Activated CD4-positive, alpha-beta T cell treated with anti-CD3 and anti-CD28 coated beads, Interleukin-2, amount 10 ng/mL, durations not matched to agents 7 days and 5 days (primary cell): ENCODE results near the gene ACOXL. TPM values are rescaled to one million over a fixed set of nuclear protein-coding genes. Genes with fewer than 3 reads are reported as not detected.

Experiments used
- CTCF ChIA-PET: fragments of 350-600 bp; sonication (Branson Sonifier 250); formaldehyde crosslinking; loops from one replicate; lab custom pipeline; 2021; ENCODE audit warnings: antibody characterized with exemption; lab: Charles Lee
- POLR2A ChIA-PET: fragments of 350-600 bp; sonication (Branson Sonifier 250); formaldehyde crosslinking; loops from one replicate; lab custom pipeline; 2021; ENCODE audit warnings: antibody characterized with exemption; lab: Charles Lee
- DNase-seq: peaks from one replicate; pipeline ENCODE4 v3.0.0-alpha.2; 2020
- H3K27ac Mint-ChIP-seq: one replicate; pipeline ENCODE4 v1.8.0; 2021; ENCODE audit warnings: mild to moderate bottlenecking, moderate library complexity, mixed read lengths
- H3K27me3 Mint-ChIP-seq: one replicate; pipeline ENCODE4 v1.8.0; 2021; ENCODE audit warnings: mixed read lengths
- H3K36me3 Mint-ChIP-seq: one replicate; pipeline ENCODE4 v1.8.0; 2021; ENCODE audit warnings: low read depth, mixed read lengths
- H3K4me1 Mint-ChIP-seq: one replicate; pipeline ENCODE4 v1.8.0; 2021; ENCODE audit warnings: mixed read lengths
- H3K4me3 Mint-ChIP-seq: one replicate; pipeline ENCODE4 v1.8.0; 2021; ENCODE audit warnings: mild to moderate bottlenecking, moderate library complexity, mixed read lengths
- H3K9me3 Mint-ChIP-seq: one replicate; pipeline ENCODE4 v1.8.0; 2021; ENCODE audit warnings: mixed read lengths
- total RNA-seq, 2 experiments: library from RNA; stranded (reverse); gene quantifications; one replicate each; pipeline ENCODE4 v1.2.3, GENCODE V29; 2021

Gene ACOXL
- total RNA-seq, 2 experiments from 2014 or later: 0.15 TPM; not detected in 1

DNA sequence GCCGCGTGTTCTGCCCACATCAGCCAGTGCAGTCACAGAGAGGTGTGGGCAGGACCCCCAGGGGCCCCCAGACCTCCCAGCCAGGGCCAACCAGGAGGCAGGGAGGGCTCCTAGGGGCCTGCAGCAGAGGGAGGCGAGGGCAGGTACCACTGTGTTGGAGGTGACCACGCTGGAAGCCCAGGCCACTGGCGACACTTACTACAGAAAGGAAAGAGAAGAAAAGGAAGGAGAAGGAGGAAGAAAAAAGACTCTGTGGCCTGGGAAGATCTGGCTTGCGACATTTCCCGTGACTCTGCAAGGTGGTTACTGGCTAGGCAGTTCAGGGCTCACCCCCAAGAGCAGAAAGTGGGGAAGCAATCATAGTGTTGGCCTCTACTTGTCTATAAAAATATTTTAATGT lies 290.3 kb downstream of the ACOXL start:
- no peaks in the 10 kb centered on the region for H3K9me3 Mint-ChIP-seq

DNA sequence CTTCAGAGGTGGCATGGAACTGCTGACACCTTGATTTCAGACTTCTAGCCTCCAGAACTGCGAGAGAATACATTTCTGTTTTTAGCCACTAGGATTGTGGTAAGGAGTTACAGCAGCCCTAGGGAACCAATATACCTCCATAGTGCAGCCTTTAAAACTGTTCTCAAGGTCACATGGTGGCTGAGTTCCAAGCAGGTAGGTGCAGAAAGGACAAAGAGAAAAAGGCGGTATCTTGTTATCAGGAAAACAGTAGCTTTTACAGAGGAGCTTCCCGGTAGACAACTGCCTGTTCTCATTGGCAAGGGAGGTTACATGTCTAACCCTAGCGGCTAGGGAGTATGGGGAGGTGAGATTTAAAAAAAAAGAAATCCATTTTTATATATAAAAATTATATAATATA lies 292.1 kb downstream of the ACOXL start:
- no peaks in the 10 kb centered on the region for H3K4me1 Mint-ChIP-seq
- no peaks in the 10 kb centered on the region for H3K36me3 Mint-ChIP-seq
- CTCF ChIA-PET: no interaction called here
- no peak overlapping the region for H3K4me3 Mint-ChIP-seq
- no peak for DNase-seq
- peaks cover 23% of the 10 kb centered on the region for H3K27me3 Mint-ChIP-seq
- H3K27ac Mint-ChIP-seq: no peak overlapping the region
- H3K9me3 Mint-ChIP-seq: peaks cover 2% of the 10 kb centered on the region
- POLR2A ChIA-PET: no interaction called here

More for the DNA sequence above, 290.3 kb downstream of the ACOXL start:
- H3K27me3 Mint-ChIP-seq: peaks cover 23% of the 10 kb centered on the region
- ChIA-PET CTCF (no interaction called here), POLR2A (no interaction called here)
- no peak overlapping the region for H3K4me3 Mint-ChIP-seq
- H3K36me3 Mint-ChIP-seq: no peaks in the 10 kb centered on the region
- H3K27ac Mint-ChIP-seq: no peak overlapping the region
- no peaks in the 10 kb centered on the region for H3K4me1 Mint-ChIP-seq
- DNase-seq: no peak

DNA sequence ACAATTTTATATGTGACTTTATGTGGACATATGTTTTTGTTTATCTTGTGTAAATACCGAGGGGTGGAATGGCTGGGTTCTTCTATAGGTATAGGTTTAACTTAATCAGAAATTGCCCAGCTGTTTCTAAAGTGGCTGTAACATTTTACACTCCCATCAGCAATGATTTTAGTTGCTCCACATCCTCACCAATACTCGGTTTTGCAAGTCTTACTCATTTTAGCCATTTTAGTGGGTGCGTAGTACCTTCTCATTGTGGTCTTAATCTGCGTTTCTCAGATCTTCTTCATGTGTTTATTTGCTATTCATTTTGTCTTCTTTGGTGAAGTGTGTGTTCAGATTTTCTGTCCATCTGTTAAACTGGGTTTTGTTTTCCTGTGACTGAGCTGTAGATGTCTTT lies 292.9 kb downstream of the ACOXL start:
- Mint-ChIP-seq H3K9me3 (peaks cover 2% of the 10 kb centered on the region), H3K27ac (no peak overlapping the region), H3K4me3 (no peak overlapping the region), H3K36me3 (no peaks in the 10 kb centered on the region), H3K27me3 (peaks cover 24% of the 10 kb centered on the region), H3K4me1 (no peaks in the 10 kb centered on the region)
- ChIA-PET POLR2A (no interaction called here), CTCF (no interaction called here)
- DNase-seq: no peak

DNA sequence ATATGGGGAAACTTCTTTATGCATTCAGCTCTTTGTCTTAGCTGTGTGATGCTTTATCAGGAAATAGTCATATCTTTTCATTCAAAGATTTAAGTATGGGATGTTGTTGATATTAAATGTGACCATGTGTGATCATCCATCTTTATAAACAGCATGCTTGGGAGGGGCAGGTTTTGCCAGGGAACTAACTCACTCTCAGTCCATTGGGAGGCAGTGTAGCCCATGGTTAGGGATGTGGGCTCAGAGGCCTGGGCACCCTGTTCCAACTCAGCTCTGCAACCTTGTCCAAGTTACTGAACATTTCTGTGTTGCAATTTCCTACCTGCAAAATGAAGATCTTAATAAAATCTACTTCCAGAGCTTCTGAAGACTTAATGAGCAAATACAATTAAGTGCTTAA lies 296.3 kb downstream of the ACOXL start:
- H3K27me3 Mint-ChIP-seq: peaks cover 32% of the 10 kb centered on the region
- no peak for DNase-seq
- CTCF ChIA-PET: no interaction called here
- H3K36me3 Mint-ChIP-seq: no peaks in the 10 kb centered on the region
- no peaks in the 10 kb centered on the region for H3K4me1 Mint-ChIP-seq
- no peak overlapping the region for H3K4me3 Mint-ChIP-seq
- no peak overlapping the region for H3K27ac Mint-ChIP-seq
- peaks cover 2% of the 10 kb centered on the region for H3K9me3 Mint-ChIP-seq
- POLR2A ChIA-PET: no interaction called here

DNA sequence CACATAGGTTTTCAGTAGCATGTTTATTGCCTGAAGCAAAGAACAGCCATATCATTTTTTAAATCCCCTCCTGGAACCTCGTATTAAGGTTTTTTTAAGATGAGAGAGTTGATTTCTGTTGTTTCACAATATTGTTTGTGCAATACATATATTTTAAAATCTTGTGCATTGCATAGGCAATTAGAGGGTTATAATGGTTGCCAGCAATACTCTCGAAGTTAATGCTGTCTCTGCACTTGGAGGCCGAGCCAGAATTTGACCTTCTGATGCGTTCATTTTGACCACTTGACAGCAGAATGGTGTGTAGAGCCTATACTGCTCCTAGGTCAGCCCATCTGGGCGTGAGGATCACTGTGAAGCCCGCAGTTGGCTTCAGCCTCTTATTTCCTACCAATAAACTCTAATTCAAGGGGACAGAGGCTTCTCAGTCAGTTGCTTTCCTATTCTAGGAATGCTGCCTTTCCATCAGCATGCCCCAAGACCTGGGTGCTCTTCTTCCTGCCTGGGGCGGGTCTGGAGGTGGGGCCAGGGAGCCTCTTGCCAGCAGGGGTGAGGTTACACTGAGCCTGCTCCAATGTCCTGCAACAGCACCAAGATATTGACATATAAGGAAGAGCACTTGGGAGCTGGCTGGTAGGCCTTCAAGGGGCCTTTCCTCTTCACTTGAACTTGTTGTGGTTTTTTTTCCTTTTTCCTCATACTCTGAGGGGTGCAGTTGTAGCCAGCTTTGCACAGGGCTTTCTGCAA lies 297.0 kb downstream of the ACOXL start:
- Mint-ChIP-seq H3K27me3 (peaks cover 28% of the 10 kb centered on the region), H3K36me3 (no peaks in the 10 kb centered on the region)
- CTCF ChIA-PET: no interaction called here

DNA sequence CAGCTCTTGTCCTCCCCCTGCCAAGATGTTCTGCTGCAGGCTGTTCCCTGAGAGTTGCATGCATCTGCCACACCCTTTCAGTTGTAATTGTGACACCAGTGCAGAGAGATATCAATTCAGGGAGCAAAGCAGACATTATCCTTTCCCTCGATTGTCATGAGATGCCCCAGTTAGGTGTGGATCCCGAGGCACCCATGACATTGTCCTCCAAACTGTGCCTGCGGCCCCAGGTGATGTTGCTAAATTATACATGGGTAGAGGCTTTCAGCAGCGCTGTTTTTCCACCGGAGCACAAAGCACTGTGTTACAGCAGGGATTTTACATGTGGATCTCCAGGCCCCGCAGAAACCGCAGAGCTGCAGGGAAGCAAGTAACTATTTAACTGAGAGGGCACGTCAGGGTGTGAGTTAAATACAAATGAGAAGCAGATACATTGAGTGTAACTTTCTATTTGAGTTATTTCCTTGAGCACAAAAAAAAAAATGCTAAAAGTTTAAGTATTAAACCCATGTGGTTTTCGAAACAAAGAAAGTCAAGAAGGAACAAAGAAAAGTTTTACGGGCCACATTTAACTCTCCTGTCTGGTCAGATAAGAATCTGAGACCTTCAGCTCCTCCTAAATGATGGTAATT lies 298.0 kb downstream of the ACOXL start:
- no peak overlapping the region for H3K4me3 Mint-ChIP-seq
- H3K27ac Mint-ChIP-seq: no peak overlapping the region
- CTCF ChIA-PET: no interaction called here
- DNase-seq: no peak
- no peaks in the 10 kb centered on the region for H3K4me1 Mint-ChIP-seq
- POLR2A ChIA-PET: no interaction called here
- H3K27me3 Mint-ChIP-seq: peaks cover 30% of the 10 kb centered on the region
- peaks cover 2% of the 10 kb centered on the region for H3K9me3 Mint-ChIP-seq
- H3K36me3 Mint-ChIP-seq: no peaks in the 10 kb centered on the region

More for the DNA sequence above, 297.0 kb downstream of the ACOXL start:
- POLR2A ChIA-PET: no interaction called here
- Mint-ChIP-seq H3K9me3 (peaks cover 2% of the 10 kb centered on the region), H3K4me3 (no peak overlapping the region), H3K4me1 (no peaks in the 10 kb centered on the region), H3K27ac (no peak overlapping the region)
- DNase-seq: no peak

DNA sequence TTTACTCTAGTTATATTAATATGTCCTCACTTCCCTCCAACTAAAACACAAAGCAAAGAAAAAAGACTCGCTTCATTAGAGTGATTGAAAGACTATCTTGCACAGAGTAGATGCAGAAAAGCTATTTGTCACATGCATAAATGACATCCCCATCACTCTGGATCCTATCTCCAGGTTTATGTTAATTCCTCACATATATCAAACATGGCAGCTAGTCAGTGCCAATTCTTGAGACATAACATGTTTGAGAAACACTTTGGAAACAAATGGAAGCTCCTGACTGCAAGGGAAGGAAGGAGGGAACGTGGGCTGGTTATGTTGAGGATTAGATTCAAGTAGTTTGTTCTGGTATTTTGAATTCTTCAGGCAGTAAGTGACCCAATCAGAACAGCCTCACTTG lies 298.6 kb downstream of the ACOXL start:
- POLR2A ChIA-PET: no interaction called here
- H3K36me3 Mint-ChIP-seq: no peaks in the 10 kb centered on the region
- no peak overlapping the region for H3K27ac Mint-ChIP-seq
- no peak for DNase-seq
- CTCF ChIA-PET: no interaction called here
- H3K27me3 Mint-ChIP-seq: peaks cover 24% of the 10 kb centered on the region
- no peaks in the 10 kb centered on the region for H3K4me1 Mint-ChIP-seq
- H3K9me3 Mint-ChIP-seq: peaks cover 2% of the 10 kb centered on the region
- H3K4me3 Mint-ChIP-seq: no peak overlapping the region

DNA sequence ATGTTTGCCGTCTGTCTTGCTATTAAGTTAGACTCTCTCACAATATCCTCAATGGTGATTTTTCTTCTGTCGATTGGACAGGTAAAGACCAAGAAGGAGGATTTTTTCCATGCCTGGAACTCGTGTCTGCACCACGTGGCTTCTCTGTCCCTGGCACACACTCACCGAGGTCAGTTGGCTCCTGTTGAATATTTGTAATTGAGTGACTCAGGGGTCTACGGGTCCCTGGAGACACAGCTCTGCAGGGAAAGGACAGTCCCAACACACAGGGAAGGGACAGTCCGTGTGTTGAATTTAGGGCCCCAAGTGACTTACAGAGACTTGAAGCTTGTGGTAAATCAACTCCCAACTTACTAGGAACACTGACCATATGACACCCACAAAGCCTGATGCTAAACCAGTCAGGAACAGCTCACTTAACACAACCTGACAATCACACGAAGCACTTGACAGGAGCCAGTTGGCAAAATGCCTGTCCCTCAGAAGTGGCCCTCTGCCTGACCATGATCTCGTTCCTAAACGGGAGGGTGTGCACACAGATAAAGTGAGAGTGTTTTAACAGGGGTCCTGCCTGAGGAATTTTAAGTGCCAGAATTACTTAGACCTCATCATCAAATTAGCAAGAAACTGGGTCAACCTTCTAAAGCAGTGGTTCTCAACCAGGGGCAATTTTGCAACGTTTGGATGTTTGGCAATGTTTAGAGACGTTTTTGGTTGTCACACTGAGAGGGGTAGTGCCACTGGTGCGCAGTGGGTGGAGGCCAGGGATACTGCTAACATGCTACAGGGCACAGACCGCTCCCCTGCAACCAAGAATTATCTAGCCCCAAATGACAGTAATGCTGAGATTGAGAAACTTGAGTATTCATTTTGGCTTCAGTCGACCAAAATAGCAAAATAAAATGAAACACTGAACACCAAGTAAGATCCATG lies 299.4 kb downstream of the ACOXL start:
- peaks cover 2% of the 10 kb centered on the region for H3K9me3 Mint-ChIP-seq
- CTCF ChIA-PET: no interaction called here
- POLR2A ChIA-PET: no interaction called here
- no peak overlapping the region for H3K27ac Mint-ChIP-seq
- no peaks in the 10 kb centered on the region for H3K36me3 Mint-ChIP-seq
- no peaks in the 10 kb centered on the region for H3K4me1 Mint-ChIP-seq
- H3K27me3 Mint-ChIP-seq: peaks cover 20% of the 10 kb centered on the region
- no peak overlapping the region for H3K4me3 Mint-ChIP-seq
- no peak for DNase-seq

DNA sequence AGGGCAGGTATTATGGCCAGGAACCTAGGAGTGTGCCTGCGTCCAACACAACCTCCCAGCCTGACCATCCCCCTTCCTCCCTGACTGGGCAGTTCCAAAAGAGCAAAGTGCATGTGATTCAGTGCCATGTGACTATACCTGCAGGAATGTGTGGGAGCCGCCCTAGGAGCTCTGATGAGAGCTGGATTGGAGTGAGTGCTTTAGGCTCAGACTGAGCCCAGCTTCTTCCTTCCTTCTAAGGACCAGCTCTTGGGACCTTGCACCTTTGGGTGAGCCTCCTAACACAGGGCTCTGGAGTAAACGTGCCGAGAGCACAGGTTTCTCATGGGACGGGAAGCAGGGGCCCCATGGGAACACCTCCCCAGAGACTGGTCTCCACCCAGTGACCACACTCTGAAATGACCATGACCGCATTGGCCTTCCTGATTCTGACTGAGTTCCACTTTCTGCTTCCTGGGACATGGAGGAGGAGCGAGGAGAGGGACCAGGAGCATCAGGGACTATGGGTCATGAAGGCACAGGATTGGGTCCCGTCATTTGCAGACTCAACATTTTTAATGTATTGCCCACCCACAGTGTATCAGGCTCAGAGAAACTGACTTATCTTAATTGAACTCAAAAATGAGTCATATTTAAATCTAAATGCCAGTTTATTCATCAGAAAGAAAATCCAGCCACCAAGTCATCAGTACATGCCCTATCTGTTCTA lies 300.5 kb downstream of the ACOXL start:
- H3K4me3 Mint-ChIP-seq: no peak overlapping the region

DNA sequence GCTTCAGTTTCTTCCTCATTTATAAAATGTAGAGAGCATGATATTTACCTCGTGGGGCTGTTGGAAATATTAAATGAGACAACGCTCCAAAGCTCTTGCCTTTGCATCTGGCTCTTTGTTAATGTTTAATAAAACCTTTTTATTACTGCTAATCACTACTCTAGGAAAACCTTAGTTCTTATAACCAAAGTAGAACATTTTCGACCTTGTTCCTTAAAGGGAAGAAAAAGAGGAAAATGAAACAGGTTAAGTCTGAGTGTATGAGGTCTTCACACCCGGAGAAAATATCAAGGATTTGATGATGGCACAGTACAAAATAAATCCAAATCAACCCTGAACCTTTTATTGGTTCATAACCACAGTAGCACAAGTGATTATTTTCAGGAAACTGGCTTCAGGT lies 301.8 kb downstream of the ACOXL start:
- Mint-ChIP-seq H3K9me3 (no peaks in the 10 kb centered on the region), H3K27me3 (peaks cover 25% of the 10 kb centered on the region), H3K4me3 (no peak overlapping the region), H3K27ac (no peak overlapping the region), H3K4me1 (no peaks in the 10 kb centered on the region), H3K36me3 (no peaks in the 10 kb centered on the region)
- no peak for DNase-seq
- ChIA-PET CTCF (no interaction called here), POLR2A (no interaction called here)

More for the DNA sequence above, 300.5 kb downstream of the ACOXL start:
- Mint-ChIP-seq H3K4me1 (no peaks in the 10 kb centered on the region), H3K27ac (no peak overlapping the region), H3K9me3 (peaks cover 2% of the 10 kb centered on the region), H3K27me3 (peaks cover 20% of the 10 kb centered on the region), H3K36me3 (no peaks in the 10 kb centered on the region)
- no peak for DNase-seq
- ChIA-PET POLR2A (no interaction called here), CTCF (no interaction called here)

DNA sequence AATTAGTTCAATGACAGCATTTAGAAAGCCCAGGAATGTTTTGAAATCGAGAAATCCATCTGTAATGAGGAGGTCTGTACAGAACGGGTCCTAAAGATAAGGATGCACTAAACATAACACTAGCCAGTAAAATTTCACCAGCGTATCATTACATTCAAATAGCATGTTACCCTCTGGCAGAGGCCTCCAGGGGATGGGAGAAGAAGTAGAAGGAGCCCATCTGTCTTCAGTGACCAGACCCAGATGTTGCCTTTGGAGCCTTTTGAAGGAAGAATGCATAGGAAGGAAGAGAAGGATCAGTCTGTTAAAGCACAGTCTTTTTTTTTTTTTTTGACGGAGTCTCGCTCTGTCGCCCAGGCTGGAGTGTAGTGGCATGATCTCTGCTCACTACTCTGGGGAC lies 302.2 kb downstream of the ACOXL start:
- no peak overlapping the region for H3K27ac Mint-ChIP-seq
- DNase-seq: no peak
- H3K4me1 Mint-ChIP-seq: no peaks in the 10 kb centered on the region
- H3K4me3 Mint-ChIP-seq: no peak overlapping the region
- ChIA-PET CTCF (no interaction called here), POLR2A (no interaction called here)
- no peaks in the 10 kb centered on the region for H3K9me3 Mint-ChIP-seq
- H3K27me3 Mint-ChIP-seq: peaks cover 26% of the 10 kb centered on the region
- H3K36me3 Mint-ChIP-seq: no peaks in the 10 kb centered on the region

DNA sequence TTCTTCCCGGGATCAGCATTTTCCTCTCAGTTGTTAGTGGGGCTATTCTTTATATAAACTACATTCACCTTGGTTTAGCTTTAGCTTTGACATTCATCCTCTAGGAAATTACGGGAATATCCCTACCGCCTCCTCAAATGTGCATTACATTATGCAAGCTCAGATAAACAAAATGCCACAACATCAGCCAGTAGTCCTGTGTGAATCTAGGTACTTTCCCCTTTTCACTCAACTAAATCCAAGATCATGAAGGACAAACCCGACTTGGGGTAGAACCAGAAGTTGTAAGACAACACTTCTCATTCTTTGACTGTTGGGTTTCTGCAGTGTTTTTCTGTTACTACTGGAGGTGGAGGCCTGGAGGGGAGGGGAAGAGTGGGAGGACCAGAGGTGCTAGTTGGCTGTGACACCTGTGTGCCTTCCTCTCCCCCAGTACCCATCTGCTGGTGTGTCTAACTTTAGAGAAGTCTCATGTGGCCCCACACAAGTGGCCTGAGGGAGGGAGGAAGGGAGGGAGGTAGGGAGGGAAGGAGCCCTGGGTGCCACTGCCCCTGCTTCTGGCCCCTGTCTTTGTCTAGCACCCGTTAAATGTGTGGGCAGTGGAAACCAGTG lies 303.6 kb downstream of the ACOXL start:
- Mint-ChIP-seq H3K9me3 (no peaks in the 10 kb centered on the region), H3K4me1 (no peaks in the 10 kb centered on the region), H3K4me3 (no peak overlapping the region), H3K36me3 (no peaks in the 10 kb centered on the region), H3K27me3 (peaks cover 23% of the 10 kb centered on the region), H3K27ac (no peak overlapping the region)
- POLR2A ChIA-PET: no interaction called here
- CTCF ChIA-PET: no interaction called here
- DNase-seq: no peak
